GM19240 (cell line): ENCODE measurements around the gene PACSIN2.

Experiments
- DNase-seq: peaks from one replicate; pipeline ENCODE4 v3.0.0; 2011; ENCODE audit warnings: low spot score; ENCODE audit not compliant: insufficient read length

Gene PACSIN2

DNA sequence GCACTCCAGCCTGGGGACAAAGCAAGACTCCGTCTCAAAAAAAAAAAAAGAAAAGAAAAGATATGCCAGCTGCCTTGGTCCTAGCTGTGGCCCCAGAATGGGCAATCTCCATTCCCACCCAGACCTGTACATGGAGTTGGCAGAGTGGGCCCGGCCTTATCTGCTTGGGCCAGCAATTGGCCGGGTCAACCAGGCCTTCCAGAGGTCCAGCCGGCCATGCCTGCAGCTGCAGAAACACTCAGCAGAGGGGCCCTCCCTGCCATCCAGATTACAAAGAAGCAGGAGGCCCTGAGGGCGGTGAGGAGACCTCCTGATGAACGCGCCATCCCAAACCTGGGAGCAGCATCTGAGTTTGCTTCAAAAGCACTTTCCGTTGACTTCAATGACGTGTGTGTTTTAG lies 131.0 kb downstream of the PACSIN2 start:
- DNase-seq, result no peak

DNA sequence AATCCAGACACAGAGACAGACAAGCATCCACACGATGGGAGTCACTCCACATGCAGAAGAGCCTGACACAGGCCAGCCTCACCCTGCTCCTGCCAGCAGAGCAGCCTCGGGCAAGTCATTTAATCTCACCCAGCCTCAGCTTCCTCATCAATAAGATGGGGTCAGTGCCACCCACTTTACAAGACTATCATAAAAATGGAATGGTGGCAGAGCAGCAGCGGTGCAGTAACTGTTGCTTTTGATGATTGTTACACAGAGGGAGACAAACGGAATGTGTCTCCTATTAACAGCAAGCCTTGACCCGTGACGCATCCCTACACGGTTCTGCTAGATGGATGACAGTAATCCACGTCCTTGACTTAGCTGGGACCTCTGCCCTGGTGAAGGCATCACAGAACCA lies 131.8 kb downstream of the PACSIN2 start:
- DNase-seq, result no peak

DNA sequence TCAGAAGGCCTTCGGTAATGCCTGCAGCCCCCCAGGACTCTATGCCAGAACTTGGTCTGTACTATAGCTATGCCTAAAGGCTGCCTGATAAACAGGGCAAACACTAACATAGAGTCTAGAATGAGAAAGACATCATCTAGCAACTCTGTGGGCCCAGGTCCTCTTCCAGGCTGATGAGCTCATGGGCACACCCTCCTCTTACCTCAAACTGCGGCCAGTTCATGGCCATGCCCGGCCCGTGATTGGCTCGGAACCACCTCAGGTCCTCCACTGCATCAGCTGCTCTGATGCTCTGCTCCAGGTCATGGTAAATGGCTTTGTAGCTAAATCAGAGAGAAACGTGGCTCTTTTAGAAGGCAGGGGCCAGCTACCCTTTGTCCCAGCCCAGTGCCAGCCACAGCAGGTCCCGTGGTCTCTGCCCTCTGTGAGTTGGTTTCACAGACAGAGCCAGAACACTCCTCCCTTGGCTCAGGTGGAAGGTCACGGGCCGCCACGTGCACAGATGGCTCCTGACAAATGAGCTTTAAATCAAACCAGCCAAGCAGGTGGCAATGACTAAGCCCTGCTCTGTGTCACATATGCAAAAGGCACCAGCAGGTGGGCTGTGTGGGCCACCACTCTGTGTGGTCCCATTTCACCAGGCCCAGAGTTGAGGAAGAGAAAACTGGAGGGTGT lies 132.8 kb downstream of the PACSIN2 start:
- DNase-seq, result no peak

DNA sequence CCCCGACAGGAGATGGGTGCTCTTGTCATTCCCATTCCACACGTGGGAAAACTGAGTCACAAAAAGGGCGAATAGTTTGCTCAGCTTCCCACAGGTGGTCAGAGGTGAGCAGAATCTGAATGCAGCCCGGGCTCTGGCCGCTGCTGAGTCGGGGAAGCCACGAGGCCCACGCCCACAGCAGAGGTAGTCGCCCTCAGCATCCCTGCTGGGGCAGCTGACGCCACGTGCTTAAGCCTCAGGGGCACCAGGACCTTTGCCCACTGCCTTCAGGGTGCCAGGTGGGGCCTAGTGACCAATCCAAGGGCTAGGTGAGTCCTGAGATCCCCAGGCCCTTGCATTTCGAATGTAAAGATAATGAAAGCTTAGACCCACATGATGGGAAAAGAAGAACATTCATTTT lies 133.7 kb downstream of the PACSIN2 start:
- no peak for DNase-seq

DNA sequence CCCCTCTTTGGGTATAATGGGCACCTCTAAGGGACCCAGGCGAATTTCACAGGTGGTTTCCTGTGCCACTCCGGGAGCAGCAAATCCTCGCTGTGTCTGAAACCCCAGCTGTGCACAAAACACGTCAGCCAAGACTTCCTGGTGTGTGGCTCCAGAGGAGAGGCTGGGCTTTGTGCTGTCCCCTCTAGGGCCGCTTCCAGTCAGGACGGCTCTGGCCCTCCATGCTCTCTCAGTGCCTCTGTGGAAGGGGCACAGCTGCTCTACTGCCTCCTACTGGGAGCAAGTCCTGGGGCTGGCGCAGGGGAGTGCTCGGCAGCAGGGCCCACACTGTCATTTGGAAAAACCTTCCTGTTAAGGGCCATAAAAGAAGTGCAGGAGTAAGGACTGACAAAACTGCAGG lies 134.1 kb downstream of the PACSIN2 start:
- no peak for DNase-seq

DNA sequence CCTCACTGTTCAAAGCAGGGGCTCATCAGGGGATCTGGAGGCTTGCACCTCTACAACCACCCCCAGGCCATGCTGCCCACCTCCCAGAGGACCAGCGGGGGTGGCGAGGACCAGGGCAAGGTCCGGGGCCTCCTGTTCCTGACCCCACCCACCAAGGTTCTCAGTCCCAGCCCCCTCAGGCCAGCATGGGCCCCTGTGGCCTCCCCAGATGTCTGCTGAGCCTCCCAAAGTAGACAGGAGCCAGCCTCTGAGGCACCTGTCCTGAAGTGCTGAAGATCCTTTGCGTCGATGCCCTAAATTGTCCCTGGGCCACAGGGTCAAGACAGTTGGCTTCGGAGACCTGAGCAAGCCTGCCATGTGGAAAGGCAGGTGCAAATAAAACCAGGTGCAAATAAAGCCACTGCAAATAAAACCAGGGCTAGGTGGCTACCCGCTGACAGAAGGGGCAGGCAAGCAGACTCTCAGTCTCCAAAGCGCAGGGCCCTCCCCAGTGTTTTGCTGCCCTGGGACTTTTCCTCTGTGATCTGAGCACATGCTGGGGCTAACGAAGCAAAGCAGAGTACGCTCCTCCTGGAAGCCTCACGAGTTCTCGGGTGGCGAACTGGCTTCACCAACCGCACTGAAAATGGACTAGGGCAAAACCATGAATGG lies 135.5 kb downstream of the PACSIN2 start:
- DNase-seq, result no peak

DNA sequence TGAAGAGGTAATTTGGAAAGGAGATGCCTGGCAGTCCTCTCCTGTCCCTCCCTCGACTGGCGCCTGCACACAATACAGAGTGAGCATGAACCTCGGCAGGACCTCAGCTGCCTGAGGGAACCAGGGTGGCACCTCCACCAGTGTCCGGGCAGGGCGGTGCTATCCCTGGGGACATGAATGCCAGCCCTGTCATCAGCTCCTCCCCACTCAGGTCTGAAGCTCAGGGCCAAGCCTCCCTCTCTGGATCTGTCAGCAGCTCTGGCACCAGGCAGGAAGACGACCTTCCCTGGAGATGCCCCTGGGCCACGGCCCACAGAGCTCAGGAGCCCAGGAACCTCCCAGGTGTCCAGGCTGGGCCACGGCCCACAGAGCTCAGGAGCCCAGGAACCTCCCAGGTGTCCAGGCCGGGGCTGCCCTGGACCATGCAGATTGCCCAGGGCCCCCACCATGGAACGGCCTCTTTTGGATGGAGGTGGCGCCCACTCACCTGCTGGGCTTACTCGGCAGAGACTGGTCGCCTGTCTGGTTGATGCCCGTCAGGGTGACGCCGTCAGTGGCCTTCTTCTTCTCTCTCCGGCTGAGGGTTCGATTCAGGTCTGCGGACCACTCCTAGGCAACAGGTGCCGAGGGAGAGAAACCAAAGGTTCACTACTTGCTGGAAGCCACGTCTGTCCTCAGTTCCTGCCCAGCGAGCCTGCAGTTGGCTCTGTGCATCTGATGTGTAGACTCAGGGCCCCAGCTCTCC lies 136.2 kb downstream of the PACSIN2 start:
- no peak for DNase-seq

DNA sequence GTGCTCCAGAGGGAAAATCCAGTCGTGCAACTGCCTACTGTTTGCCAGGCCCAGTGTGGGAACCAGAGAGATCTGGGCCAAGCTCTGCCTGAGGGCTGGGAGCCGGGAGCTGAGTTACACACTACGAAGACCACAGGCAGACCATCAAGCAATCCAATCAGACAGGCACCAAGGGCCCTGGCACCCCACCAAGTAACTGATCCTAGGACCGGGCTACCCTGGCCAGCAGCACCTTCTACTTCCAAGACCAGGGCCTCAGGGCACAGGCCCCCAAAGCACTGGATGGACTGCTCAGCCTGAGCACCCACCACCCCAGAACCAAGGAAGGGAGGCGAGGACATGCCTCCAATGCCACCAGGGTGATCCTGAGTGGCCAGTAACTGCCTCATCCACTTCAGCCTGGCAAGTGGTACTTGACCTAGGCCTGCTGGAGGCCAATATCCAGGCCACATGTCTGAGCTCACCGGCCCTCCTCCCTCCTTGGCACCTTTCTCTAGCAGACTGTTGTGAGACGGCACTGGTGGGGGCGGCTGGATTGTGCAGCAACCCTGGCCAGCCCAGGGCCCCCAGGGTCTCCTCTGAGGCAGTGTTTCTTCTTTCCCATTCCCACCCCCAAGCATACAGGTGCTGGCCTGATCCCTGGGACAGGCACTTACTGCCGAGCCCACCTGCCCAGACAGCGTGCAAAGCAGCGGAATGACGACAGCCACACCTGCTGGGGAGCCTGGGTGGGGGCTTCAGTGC lies 137.2 kb downstream of the PACSIN2 start:
- DNase-seq, result no peak

DNA sequence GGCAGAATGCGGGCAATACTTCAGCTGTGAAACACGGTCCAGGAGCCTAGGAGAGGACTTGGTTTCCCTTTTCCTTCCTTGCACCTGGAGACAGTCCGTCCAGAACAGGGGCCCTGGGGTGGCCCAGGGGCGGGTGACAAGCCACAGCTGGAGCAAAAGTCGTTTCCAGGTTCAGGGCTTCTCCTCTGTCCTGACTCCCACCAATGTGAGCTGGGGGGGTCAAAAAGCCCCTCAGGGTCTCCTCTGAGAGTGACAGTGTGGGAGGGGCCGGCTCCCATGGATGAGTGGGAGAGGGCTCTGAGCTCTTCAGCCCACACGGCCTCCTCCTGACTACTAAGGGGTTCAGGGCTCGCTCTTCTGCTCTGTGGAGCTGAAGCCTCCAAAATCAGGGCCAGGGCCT lies 137.8 kb downstream of the PACSIN2 start:
- no peak for DNase-seq

DNA sequence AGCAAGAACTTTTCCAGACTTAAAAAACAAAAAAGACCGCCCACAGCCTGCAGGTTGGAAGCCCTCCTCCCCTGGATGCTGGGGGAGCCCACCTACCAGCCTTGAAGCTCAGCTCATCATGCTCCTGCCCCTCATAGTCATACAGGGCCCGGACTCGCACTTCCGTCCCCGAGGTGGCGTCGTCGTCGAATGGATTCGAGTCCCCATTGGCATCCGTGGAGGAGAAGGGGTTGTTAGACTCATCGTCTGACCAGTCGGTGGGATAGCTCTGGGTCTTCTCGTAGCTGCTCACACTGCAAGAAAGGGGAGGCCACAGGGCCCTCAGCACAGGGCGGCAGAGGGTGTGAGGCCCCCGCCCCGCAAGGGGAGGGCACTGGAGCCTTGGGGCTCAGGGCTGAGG lies 138.9 kb downstream of the PACSIN2 start:
- DNase-seq, result no peak

DNA sequence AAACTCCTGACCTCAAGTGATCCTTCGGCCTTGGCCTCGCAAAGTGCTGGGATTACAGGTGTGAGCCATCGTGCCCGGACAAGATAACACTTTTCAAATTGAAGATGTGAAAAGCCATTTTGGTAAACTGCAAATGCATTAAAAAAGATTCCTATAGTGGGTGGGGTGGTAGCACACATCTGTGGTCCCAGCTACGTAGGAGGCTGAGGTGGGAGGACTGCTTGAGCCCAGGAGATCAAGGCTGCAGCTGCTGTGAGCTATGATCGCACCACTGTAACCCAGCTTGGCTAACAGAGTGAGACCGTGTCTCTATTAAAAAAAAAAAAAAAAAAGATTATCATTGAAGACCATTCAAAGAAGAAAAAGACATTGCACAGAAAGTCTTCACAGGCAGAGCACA lies 140.9 kb downstream of the PACSIN2 start:
- no peak for DNase-seq

DNA sequence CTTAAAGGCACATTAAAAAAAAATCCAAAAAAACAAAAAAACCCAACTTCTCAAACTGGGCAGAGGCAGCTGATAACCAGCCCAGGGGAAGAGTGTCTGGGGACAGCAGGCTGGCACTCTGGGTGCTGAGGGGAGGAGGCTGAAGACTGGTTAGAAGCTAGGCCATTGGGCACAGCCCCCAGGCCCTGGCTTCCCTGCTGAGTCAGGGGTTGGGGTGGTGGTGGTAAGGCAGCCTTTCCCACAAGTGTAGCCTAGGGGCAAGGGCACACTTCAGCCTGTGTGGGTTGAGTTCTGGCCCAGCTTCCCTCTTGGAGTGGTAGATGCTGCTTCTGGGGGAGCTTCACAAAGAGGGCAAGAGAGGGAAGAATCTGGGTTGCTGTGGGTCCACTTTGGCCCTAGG lies 141.6 kb downstream of the PACSIN2 start:
- DNase-seq, result no peak

DNA sequence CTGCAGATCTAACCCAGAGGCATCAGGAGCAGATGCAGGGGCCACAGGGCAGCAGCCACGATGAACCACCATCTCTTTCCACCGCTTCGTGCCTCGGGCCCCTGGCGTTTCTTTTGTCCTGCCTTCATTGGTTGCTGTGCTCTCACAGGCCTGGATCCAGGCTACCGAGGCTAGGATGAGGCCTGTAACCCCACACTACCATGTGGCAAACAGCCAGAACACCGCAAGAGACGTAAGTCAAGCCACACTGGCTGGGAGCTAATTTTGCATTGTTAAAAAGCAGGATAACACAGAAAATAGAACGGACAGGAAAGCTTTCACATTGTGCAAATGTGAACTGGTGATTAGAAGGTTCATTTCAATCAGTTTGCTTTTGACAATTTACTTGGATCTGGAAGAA lies 142.1 kb downstream of the PACSIN2 start:
- DNase-seq, result no peak

DNA sequence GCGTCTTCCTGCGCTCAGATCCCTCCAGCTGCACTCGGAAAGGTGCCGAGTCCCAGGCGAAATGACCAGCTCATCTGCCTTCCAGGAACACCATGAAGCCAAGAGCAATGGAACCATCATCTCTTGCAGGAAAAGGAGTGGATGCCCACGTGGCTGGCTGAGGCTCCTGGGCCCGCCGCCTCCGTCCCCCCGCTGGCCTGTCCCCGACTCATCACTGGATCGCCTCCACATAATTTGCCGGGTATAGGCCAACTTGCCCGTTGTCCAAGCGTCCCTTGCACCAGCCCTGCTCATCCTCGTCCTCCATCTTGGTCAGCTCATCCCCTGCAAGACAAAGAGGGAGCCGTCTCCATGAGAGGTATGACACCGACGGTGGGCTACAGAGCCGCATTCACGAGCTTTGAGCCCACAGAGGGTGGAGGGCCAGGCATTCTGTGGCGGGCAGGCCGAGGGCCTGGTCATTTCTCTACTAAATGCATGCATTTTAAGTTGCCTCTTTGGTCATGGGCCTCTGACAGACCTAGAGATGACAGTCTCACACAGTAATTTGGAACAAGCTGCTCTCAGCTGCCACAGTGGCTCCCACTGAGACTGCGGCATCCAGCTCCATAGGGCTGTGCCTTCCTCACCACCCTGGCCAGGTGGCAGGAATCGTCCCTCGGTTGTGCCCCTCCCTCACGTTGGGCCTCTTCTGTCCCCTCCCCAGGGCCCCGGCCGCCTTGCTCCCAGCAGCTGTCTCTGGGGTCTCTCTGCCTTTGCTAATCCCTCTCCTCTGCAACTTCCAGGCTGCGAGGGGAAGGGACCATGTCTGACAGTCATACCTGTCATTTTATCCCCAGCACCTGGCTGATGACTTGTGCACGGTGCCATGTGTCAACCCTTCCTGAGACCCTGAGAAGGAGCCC lies 143.6 kb downstream of the PACSIN2 start:
- no peak for DNase-seq

DNA sequence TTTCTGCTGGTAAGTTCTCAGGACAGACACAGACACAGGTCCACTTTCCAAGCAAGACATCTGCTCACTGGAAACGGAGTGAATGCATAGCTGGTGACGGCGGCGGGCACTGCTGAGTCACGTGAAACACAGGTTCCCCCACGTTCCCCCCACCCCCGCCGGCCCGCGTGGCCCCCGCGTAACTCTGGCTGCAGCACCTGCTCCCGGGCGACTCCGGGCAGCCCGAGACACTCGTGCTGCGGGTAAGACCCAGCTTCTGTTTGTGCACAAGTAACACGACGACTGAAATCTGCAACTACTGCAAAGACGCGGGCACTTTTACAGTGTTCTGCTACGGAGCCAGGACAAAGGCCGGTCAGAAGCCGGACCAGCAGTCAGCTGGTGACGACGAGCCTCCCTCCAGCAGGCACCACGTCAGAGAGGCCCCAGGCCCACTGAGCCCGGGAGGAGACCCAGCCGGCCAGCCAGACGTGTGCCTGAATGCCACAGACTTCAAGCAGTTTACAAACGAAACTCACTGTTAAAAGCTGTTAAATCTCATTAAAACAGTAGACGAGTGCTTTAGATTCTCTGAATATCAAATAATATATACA lies 145.0 kb downstream of the PACSIN2 start:
- no peak for DNase-seq

DNA sequence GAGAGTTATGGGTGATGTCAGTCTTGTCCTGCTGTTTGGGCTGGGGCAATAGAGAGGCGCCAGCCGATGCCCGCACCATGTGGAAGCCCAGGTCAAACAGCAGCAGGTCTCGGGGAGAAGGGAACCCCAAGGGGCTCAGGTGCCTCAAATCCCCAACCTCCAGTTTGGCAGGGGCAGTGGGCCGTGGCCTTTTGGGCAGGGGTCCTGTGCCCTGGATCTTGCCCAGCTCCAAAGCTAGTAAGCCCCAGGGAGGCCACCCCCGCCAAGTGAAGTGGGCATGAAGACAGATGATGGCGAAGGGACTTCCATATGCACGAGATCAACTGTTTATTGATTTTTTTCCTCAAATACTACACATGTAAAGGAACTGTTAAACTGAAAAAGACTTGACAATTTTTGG lies 145.5 kb downstream of the PACSIN2 start:
- no peak for DNase-seq

DNA sequence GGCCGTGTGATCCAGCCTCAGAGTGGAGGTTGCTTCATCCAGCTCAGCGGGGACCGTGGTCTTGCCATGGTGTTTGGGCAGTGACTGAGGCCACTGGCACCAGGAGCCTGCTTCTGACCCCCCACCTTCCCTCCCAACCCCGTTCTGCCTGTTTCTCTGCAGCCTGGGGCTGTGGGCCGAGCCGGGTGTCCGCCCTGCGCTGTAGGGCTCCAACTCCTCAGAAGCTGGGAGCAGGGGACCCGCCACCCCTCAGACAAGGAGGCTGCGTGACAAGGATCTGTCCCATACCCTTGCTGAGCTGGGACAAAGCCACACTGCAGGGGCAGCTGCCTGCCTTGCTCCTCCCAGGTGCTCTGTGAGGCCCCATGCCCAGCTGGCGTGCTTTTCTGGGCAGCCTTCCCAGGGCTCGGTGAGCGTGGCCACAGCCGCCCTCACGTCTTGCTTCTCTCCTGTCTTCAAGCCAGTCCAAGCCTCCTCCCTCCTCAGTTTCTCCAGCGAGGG lies 146.1 kb downstream of the PACSIN2 start:
- DNase-seq, result no peak

DNA sequence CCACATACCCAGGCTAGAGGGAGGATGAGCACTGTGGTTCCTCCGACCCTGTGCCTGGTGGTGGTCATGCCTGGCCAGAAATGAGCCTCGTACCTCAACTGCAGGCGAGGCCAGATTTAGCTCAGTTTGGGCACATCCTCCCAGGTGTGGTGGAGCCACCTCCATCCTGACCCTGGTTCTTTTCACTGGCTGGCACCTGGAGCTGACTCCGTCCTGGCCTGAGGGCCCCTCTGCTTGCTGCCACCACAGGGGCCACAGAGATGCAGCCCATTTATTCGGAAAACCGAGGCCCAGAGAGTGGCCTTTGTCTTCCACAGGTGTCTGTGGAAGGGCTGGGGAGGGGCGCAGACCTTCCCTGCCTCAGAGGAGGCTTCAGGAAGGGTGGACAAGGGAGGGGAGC lies 148.8 kb downstream of the PACSIN2 start:
- no peak for DNase-seq

DNA sequence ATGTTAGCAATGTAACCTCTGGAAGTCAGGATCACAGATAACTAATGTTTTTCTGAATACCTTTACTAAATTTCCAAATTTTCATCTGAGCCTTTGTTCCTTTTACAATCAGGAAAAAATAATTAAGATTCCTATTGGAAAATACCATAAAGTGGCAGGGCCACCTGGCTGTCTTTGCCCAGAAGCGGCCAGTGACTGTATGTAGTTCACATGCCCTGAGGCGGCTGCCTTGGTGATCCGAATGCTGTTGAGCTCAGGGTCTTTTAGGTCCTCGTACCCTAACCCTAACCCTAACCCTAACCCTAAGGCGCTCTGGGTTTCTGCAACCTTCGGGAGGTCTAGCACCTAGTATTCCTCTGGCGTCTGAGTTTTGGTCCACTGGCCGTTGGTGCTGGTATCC lies 149.4 kb downstream of the PACSIN2 start:
- no peak for DNase-seq

DNA sequence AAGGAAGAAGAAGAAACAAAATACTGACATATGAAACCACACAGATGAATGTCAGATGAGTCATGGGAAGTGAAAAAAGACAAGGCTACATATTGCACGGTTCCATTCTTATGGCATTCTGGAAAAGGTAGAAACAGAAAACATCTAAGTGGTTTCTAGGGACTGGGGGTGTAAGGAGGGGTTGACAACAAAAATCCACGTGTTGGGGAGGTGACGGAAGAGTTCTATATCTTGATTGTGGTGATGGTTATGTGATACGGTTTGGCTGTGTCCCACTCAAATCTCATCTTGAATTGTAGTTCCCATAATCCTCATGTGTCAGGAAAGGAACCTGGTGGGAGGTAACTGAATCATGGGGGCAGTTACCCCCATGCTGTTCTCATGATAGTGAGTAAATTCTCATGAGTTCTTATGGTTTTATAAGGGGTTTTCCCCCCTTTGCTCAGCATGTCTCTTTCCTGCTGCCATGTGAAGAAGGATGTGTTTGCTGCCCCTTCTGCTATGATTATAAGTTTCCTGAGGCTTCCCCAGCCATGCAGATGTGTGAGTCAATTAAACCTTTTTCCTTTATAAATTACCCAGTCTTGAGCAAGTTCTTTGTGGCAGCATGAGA lies 151.5 kb downstream of the PACSIN2 start:
- DNase-seq, result no peak
